GM21737 (cell line): ENCODE data around the gene CD300H.

Experiments used
- ATAC-seq: cut with Tn5 transposase; IDR thresholded peaks from one replicate; pipeline ENCODE4 v1.9.1; 2021; ENCODE audit warnings: mild to moderate bottlenecking, moderate library complexity; ENCODE audit not compliant: unreplicated experiment

CD300H gene

GRCh38 chr17:74567397-74567796, at the start of gene CD300H:
TSS of gene CD300H (minus strand) at chr17:74567509.
- no peak for ATAC-seq

DNA sequence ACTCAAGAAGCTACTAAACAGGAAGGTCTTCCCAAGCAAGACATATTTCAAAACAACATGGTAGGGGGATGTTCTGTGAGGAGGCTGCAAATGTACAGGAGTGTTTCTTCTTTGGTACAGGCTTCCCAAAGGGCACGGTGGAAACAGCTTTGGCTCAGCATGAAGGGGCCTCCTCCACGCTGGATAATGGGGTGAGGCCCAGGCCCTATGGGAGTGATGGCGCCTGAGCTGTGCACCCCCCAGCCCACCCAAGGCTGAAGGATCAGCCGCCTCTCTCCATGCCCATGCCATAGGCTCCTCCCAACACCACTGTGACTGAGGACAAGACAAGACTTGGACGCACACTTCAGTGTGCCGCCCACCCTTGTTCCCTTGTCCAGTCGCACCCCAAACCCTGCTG, 49.4 kb upstream of the CD300H start:
- no peak for ATAC-seq

DNA sequence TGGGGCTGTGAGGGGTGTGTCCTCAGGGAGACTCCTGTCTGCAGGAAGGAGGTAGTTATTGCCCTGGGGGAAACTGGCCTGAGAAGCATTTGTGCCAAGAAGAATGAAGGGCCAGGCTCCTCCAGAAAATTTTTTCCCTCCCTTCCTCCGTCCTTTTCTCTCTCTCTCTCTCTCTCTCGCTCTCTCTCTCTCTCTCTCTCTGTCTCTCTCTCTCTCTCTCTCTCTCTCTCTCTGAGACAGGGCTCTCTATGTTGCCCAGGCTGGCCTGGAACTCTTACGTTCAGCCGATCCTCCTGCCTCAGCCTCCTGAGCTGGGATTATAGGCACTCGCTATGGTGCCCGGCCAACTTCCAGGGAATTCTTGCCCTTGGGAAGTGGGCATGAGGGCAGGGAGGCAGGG, 44.7 kb upstream of the CD300H start:
- ATAC-seq = no peak

- no peak for ATAC-seq
Observed at GRCh38 chr17:74610108-74610507, 42.8 kb upstream of the CD300H start.

- ATAC-seq = no peak
Observed at GRCh38 chr17:74608511-74608910, 41.2 kb upstream of the CD300H start.

DNA sequence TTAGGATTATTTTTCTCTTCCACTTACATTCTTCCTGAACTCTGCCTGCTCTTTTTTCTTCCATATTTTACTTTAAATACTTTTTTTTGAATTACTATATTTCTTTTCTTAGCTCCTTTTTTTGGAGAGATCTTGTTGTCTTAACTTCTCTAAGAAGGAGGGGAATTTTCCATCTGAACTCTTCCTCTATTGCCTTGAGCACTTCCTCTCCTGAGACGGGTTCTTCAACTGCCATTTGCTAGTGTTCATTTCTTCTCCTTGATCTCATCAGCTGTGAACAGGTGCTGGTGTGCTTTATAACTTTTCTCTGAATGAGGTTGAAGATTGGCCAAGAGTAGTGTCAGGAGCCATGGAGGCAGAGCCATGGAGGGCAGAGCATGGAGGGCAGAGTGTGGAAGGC, 39.9 kb upstream of the CD300H start:
- no peak for ATAC-seq

DNA sequence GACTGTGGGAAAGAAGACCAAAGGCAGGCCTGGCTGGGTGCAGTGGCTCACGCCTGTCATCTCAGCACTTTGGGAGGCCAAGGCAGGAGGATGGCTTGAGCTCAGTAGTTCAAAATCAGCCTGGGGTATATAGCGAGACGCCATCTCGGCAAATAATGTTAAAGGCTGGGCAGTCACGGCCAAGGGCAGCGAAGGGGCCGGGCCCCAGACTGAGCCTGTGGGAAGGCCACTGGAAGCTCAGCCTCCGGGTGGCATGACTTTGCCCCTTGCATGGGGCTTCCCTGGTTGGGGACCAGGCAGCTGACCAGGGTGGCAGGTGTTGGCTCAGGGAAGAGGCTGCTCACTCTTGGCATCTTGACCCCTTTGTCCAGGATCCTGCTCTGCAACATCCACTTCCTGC, 38.7 kb upstream of the CD300H start:
- ATAC-seq = no peak

DNA sequence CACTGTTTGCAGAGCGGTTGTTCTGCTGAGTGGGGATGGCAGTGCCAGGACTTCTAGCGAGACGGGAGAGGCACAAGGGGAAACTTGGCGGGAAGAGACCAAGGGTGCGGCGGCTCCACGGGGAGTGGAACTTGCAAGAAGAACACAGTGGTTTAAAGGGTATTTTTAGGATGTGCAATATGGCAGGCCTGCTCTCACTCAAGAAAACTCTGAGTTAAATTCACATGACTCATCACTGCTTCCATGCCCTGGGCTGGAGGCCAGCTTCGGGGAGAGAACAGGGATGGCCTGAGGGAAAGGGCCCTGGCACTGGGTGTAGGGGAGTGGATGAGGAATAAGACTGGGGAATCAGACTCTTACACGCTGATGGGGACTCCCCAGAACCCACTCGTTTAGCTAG, 38.1 kb upstream of the CD300H start:
- no peak for ATAC-seq

DNA sequence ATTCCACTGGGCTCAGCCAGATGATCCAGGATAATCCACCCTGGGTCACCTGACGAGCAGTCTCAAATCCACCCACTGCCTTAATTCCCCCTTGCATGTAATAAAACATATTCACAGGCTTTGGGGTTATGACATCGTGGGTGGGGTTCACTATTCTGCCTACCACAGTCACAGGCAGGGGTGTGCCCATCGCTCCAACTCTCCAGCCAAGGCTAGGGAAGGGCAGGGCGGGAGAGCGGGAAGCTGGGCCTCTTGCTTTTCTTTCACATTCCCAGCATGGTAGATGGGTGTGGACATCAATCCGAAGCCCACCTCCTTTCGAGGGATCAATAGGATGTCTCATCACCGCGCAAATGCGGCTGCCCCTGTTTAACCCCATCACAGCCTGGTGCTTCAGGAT, 37.5 kb upstream of the CD300H start:
- no peak for ATAC-seq

- ATAC-seq = no peak
Observed at GRCh38 chr17:74604200-74604599, 36.9 kb upstream of the CD300H start.

- no peak for ATAC-seq
Observed at GRCh38 chr17:74603746-74604145, 36.4 kb upstream of the CD300H start.

DNA sequence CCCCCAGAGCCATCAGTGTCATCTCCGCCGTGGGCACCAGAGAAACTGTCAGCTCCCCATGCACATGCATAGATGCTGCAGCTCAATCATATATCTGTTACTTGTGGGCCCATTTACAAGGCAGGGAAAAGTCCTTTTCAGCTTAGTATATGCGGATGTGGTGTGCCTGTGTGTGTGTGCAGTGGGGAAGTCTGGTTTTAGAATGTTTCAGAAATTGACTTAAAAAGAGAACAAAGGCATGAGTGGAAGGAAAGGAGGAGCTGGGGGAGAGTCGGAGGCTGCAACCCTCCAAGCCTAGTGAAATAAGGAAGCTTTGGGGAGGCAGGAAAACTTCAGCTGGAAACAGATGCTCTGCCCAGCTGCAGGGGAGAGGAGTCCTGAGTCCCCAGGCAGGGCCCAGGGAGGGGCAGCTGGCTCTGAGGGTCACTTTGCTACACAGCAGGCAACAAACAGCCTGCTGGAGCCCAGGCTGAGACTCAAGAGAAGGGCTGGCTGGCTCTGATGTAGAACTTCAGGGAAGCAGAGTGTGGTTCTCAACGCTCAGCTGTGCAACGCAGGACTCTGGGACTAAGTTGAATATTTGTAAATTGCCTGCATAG, 35.8 kb upstream of the CD300H start:
- no peak for ATAC-seq

DNA sequence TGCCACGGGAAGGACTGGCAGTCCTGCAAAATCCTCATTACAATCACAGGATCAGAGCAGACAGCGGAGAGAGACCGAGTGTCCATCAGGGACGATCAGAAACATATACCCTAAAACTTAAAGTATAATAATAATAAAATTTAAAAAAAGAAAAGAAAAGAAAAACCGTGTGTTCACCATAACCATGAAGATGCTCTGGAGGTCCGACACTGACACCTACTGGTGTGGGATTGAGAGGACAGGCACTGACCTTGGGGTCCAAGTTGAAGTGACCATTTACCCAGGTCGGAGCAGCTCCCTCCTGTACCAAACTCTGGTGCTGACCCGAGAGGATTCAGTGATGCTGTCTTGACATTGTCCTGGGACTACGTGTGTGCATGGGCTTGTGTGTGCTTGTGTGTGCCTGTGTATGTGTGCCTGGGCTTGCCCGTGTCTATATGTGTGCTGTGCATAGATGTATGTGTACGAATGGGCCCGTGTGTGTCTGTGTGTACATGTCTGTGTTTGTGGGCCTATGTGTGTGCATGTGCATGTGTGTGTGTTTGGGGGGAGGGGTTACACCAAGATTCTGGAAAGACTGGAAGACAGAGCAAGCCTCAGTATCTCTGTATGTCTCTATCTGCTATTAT, 34.7 kb upstream of the CD300H start:
- ATAC-seq = no peak

DNA sequence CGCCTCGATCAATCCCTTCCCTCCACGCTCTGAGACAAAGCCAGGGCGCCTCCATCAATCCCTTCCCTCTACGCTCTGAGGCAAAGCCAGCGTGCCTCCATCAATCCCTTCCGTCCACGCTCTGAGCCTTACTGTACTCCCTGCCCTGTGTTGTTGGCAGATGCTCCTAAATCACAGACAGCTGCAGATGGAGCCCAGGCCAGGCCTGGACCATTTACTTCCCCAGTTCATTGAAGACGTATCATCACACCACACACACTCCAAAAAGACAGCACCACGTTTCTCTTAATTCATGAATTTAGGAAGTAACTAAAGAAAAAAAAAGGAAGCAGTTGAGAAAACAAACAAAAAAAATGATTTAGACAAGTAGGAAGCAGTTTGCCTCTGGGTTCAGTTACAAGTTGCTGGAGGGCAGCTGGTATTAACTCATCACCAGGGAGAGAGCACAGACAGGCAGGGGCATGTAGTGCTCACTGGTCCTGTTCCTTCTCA, 32.2 kb upstream of the CD300H start:
- ATAC-seq = no peak

DNA sequence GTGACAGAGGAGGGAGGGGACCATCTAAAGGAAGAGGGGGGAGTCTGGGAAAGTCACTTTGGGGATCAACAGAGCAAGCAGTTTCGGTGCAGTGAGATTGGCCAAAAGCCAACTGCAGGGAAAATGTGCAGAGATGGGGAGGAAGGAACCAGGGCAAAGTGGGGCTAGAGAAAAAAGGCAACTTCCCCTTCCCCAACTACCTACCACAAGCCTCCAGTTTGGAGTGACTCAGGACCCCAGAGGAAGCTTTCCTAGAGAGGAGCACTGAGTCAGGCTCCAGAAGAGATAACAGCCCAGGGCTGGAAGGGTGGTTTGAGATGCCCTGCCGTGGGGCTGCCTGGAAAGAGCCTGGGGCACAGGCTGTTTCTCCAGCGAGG, 31.7 kb upstream of the CD300H start:
- ATAC-seq = no peak

DNA sequence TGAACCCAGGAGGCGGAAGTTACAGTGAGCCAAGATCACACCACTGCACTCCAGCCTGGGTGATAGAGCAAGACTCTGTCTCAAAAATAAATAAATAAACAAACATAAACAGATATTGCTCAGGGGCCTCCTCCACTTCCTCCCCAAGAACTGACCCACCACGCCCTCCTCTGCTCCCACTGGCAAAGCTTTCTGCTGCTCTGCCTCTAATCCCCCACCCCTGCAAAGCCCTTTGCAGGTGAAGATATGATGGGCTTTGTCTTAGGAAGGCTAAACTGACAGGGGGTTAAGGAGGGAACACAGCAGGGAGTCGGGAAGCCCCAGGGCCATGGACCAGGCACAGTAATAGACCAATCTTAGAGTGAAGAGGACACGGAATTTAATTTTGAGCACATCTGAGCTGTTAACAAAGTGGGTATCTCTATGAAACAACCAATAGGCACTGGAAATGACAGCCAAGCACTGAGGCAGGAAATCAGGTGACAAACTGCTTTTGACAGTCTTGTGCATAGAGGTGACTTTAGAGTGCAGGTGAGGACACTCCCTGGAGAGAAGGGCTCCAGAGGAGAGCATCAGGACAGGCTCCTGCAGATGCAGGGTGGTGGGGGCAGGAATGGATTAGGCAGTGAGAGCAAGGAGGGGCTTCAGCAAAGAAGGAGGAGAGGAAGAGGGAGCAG, 31.2 kb upstream of the CD300H start:
- no peak for ATAC-seq

DNA sequence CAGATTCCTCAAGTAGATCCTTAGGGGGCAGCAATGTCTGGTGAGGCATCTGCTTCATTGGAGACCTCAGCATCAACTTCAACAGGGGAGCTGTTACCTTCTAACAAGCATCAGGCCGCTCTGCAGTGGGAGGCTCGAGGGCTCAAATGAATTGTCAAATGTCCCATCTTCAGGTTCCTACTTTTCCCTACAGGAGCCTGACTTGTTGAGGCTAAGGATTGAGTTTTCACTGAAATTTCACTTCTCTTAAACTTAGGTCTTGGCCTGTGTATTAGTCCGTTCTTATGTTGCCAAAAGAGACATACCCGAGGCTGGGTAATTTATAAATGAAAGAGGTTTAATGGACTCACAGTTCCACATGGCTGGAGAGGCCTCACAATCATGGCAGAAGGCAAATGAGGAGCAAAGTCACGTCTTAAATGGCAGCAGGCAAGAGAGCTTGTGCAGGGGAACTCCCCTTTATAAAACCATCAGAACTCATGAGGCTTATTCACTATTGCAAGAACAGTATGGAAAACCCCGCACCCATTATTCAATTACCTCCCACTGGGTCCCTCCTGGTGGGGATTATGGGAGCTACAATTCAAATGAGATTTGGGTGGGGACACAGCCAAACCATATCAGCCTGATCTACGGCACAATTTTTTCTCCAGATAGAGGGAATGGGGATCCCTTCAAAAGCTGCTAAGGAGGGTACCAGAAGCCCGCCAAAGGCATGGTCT, 29.9 kb upstream of the CD300H start:
- no peak for ATAC-seq

- no peak for ATAC-seq
Observed at GRCh38 chr17:74595037-74595750, 27.9 kb upstream of the CD300H start.

- no peak for ATAC-seq
Observed at GRCh38 chr17:74592087-74592990, 25.0 kb upstream of the CD300H start, which contains the start of gene CD300LD. TSS of gene CD300LD (minus strand) at chr17:74592283. CDS start at chr17:74592202, 81 bp downstream.

DNA sequence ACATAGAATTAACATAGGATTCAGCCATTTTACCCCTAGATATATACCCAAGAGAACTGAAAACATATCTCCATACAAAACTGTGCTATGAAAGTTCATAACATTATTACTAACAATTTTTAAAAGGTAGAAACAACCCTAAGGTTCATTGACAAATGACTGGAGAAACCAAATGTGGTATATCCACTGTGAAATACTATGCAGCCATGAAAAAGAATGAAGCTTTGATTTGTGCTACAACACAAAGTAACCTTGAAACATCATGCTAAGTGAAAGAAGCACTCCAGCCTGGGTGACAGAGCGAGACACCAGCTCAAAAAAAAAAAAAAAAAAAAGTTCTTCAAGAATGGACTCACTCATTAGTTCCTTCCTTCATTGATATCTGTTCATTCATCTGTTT, 24.2 kb upstream of the CD300H start:
- no peak for ATAC-seq
